Endodermal cell (in vitro differentiated cells): Measurements from ENCODE around the gene BBC3. TPM values are rescaled to one million over a fixed set of nuclear protein-coding genes. Genes with fewer than 3 reads are reported as not detected.

Experiments
- DNase-seq: peaks from one replicate; pipeline ENCODE4 v3.0.0-alpha.2; 2017
- H3K27ac ChIP-seq: 2 replicates; pipeline ENCODE4 v1.5.1; 2013; ENCODE audit warnings: mild to moderate bottlenecking, low read depth, low read length, moderate library complexity
- H3K27me3 ChIP-seq: 2 replicates; pipeline ENCODE4 v1.6.1; 2013; ENCODE audit warnings: mild to moderate bottlenecking, low read length, moderate library complexity; ENCODE audit not compliant: insufficient read depth, control insufficient read depth, poor library complexity, severe bottlenecking
- H3K36me3 ChIP-seq: 2 replicates; pipeline ENCODE4 v1.7.0; 2013; ENCODE audit warnings: mild to moderate bottlenecking, low read length, moderate library complexity; ENCODE audit not compliant: control insufficient read depth, insufficient read depth
- H3K4me1 ChIP-seq: one replicate; pipeline ENCODE4 v1.7.0; 2013; ENCODE audit warnings: low read length; ENCODE audit not compliant: control insufficient read depth, insufficient read depth
- H3K4me3 ChIP-seq: 2 replicates; pipeline ENCODE4 v1.5.1; 2013; ENCODE audit warnings: mild to moderate bottlenecking, low read length, moderate library complexity
- H3K9ac ChIP-seq: 2 replicates; pipeline ENCODE4 v1.6.1; 2013; ENCODE audit warnings: mild to moderate bottlenecking, low read length, moderate library complexity; ENCODE audit not compliant: poor library complexity, severe bottlenecking; ENCODE audit errors: extremely low read depth
- H3K9me3 ChIP-seq: 2 replicates; pipeline ENCODE4 v1.6.1; 2013; ENCODE audit warnings: mild to moderate bottlenecking, low read length, moderate library complexity; ENCODE audit not compliant: control insufficient read depth
- H3K27ac Mint-ChIP-seq: 2 replicates; pipeline ENCODE4 v1.8.0; 2020; ENCODE audit warnings: mixed read lengths
- H3K27me3 Mint-ChIP-seq: 2 replicates; pipeline ENCODE4 v1.8.0; 2021; ENCODE audit warnings: mild to moderate bottlenecking, mixed read lengths; ENCODE audit not compliant: insufficient read depth
- H3K36me3 Mint-ChIP-seq: 2 replicates; pipeline ENCODE4 v1.8.0; 2020; ENCODE audit warnings: low read depth, mixed read lengths
- H3K4me1 Mint-ChIP-seq: 2 replicates; pipeline ENCODE4 v1.8.0; 2020; ENCODE audit warnings: mixed read lengths
- H3K4me3 Mint-ChIP-seq: 2 replicates; pipeline ENCODE4 v1.8.0; 2020; ENCODE audit warnings: mild to moderate bottlenecking, moderate library complexity, mixed read lengths
- H3K9me3 Mint-ChIP-seq: 2 replicates; pipeline ENCODE4 v1.8.0; 2020; ENCODE audit warnings: mild to moderate bottlenecking, mixed read lengths
- WGBS, 2 experiments: methylation state at CpG; one replicate each; pipeline versions ENCODE4 v1.1.5 to v1.1.7; 2013; ENCODE audit warnings: missing lambda C conversion rate in 2 of 2, mixed read lengths in 1 of 2; ENCODE audit not compliant: insufficient coverage in 1 of 2, insufficient read length in 1 of 2; 5-methylcytosine and 5-hydroxymethylcytosine counted together
- total RNA-seq, 2 donors: library from RNA; stranded (reverse); fragmentation: NEBNext Ultra II Directional in 1 of 2; extraction: Animal tissue kit (Norgen Biotek cat#: 25700) in 1 of 2; gene quantifications; 2 replicates in 1 of 2; 3 replicates in 1 of 2; pipeline ENCODE4 v1.2.1, GENCODE V29; 2021
- TF ChIP-seq, protein P1 (sequence below): fragments of 200-600 bp; sonication (generic); conservative IDR thresholded peaks from 2 replicates; pipeline ENCODE4 v1.5.0; 2021; ENCODE audit warnings: antibody characterized with exemption, mild to moderate bottlenecking

Gene BBC3
- total RNA-seq, 2 donors from 2014 or later = 8.8 to 13.4 TPM

DNA sequence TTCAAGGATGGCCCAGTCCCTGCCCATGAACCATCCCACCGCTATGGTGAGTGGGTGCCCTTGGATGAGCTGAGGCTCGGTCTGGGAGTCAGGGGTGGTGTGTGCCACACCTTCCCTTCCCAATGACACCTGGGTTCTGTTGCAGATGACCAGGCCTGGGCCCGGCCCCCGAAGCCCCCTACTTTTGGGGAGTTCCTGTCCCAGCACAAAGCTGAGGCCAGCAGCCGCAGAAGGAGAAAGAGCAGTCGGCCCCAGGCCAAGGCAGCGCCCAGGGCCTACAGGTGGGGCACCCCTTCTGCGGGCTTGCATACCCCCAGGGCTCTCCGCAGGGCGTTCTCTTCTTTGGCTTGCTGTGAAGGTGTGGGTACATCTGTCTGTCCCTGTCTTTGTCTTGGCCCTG, 39.4 kb upstream of the BBC3 start:
- Histone ChIP-seq H3K4me1 (no peaks in the 10 kb centered on the region), H3K27ac (no peak overlapping the region), H3K27me3 (no peaks in the 10 kb centered on the region), H3K9ac (no peak overlapping the region), H3K9me3 (no peaks in the 10 kb centered on the region), H3K4me3 (no peak overlapping the region), H3K36me3 (peaks cover 47% of the 10 kb centered on the region)
- H3K9me3 Mint-ChIP-seq = no peaks in the 10 kb centered on the region
- TF ChIP-seq, protein P1, sequence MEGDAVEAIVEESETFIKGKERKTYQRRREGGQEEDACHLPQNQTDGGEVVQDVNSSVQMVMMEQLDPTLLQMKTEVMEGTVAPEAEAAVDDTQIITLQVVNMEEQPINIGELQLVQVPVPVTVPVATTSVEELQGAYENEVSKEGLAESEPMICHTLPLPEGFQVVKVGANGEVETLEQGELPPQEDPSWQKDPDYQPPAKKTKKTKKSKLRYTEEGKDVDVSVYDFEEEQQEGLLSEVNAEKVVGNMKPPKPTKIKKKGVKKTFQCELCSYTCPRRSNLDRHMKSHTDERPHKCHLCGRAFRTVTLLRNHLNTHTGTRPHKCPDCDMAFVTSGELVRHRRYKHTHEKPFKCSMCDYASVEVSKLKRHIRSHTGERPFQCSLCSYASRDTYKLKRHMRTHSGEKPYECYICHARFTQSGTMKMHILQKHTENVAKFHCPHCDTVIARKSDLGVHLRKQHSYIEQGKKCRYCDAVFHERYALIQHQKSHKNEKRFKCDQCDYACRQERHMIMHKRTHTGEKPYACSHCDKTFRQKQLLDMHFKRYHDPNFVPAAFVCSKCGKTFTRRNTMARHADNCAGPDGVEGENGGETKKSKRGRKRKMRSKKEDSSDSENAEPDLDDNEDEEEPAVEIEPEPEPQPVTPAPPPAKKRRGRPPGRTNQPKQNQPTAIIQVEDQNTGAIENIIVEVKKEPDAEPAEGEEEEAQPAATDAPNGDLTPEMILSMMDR = no peak
- H3K27ac Mint-ChIP-seq = no peak overlapping the region
- no peak overlapping the region for H3K4me3 Mint-ChIP-seq
- DNase-seq = no peak
- H3K27me3 Mint-ChIP-seq = peaks cover 3% of the 10 kb centered on the region
- peaks cover 41% of the 10 kb centered on the region for H3K36me3 Mint-ChIP-seq
- H3K4me1 Mint-ChIP-seq = peaks cover 8% of the 10 kb centered on the region
- 95 to 97% methylated on average over 4 to 10 of the region's 10 CpGs for WGBS, 2 experiments

DNA sequence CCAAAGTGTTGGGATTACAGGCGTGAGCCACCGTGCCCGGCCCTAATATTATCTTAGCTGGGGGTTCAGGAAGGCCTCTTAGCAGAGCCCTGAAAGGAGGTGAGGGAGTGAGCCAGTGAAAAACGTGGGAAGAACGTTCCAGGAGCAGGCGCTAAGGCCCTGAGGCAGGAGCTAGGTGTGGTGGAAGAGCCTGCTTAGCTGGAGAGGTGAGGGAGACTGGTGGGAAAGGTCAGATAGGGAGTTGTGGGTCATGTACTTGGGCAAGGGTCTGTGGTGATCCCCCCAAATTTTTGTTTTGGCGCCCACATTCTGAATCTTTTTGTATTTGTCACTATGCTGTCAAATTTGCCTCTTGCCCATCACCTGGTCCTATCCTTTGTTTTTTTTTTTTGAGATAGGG, 38.6 kb upstream of the BBC3 start:
- Histone ChIP-seq H3K4me3 (no peak overlapping the region), H3K4me1 (no peaks in the 10 kb centered on the region), H3K36me3 (peaks cover 55% of the 10 kb centered on the region), H3K9ac (no peak overlapping the region), H3K27ac (no peak overlapping the region), H3K27me3 (no peaks in the 10 kb centered on the region), H3K9me3 (no peaks in the 10 kb centered on the region)
- Mint-ChIP-seq H3K27me3 (no peaks in the 10 kb centered on the region), H3K4me3 (no peak overlapping the region), H3K27ac (no peak overlapping the region), H3K4me1 (peaks cover 8% of the 10 kb centered on the region), H3K9me3 (no peaks in the 10 kb centered on the region), H3K36me3 (peaks cover 46% of the 10 kb centered on the region)
- 93 to 97% methylated on average over 4 to 7 of the region's 7 CpGs for WGBS, 2 experiments
- DNase-seq = no peak
- TF ChIP-seq, protein P1 = no peak

DNA sequence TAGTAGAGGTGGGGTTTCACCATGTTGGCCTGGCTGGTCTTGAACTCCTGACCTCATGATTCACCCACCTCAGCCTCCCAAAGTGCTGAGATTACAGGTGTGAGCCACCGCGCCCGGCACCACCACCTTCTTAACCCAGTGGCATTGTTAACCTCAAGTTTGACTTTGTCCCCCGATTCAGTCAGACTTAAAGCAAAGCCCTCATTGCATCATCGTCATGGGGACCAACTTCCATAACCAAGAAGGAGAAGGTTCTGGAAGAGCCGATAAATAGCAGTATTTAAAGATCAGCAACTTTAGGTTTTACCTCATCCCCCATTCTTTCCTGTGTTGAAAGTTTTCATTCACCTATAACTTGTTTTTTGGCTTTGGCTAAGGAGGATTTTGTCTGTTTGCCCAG, 37.0 kb upstream of the BBC3 start:
- Mint-ChIP-seq H3K9me3 (no peaks in the 10 kb centered on the region), H3K27ac (no peak overlapping the region), H3K27me3 (no peaks in the 10 kb centered on the region), H3K4me1 (peaks cover 8% of the 10 kb centered on the region), H3K36me3 (peaks cover 53% of the 10 kb centered on the region), H3K4me3 (no peak overlapping the region)
- TF ChIP-seq, protein P1 = no peak
- Histone ChIP-seq H3K27ac (no peak overlapping the region), H3K9ac (no peak overlapping the region), H3K4me1 (no peaks in the 10 kb centered on the region), H3K9me3 (no peaks in the 10 kb centered on the region), H3K36me3 (peaks cover 63% of the 10 kb centered on the region), H3K27me3 (no peaks in the 10 kb centered on the region), H3K4me3 (no peak overlapping the region)
- no peak for DNase-seq
- 95 to 100% methylated on average over 4 to 6 of the region's 6 CpGs for WGBS, 2 experiments
